BJ (cell line): ENCODE data around the gene ATF3. TPM values are rescaled to one million over a fixed set of nuclear protein-coding genes. Genes with fewer than 3 reads are reported as not detected.

Experiments
- CTCF ChIA-PET: fragments of 350-600 bp; formaldehyde crosslinking; extraction: SDS; loops from one replicate; lab custom pipeline; 2021; ENCODE audit warnings: antibody characterized with exemption, inconsistent platforms; lab: Yijun Ruan, JAX
- POLR2A ChIA-PET: fragments of 300-600 bp; sonication (Branson Sonifier 250); formaldehyde crosslinking; extraction: SDS; loops from one replicate; lab custom pipeline; 2021; ENCODE audit warnings: antibody characterized with exemption; lab: Charles Lee
- DNase-seq: peaks from one replicate; pipeline ENCODE4 v3.0.0-alpha.2; 2011; ENCODE audit warnings: low read depth
- H3K27me3 ChIP-seq: 2 replicates; pipeline ENCODE4 v1.6.0; 2011; ENCODE audit warnings: low read length; ENCODE audit not compliant: control insufficient read depth, insufficient read depth
- H3K36me3 ChIP-seq: 2 replicates; pipeline ENCODE4 v1.5.1; 2011; ENCODE audit warnings: low read length; ENCODE audit not compliant: control insufficient read depth, insufficient read depth
- H3K4me3 ChIP-seq: 2 replicates; pipeline ENCODE4 v1.5.1; 2011; ENCODE audit warnings: low read depth, mild to moderate bottlenecking, control low read depth, low read length
- CTCF ChIP-seq: IDR thresholded peaks from 2 replicates; pipeline ENCODE4 v1.5.1; 2011; ENCODE audit warnings: low read depth, mild to moderate bottlenecking, control low read depth, inconsistent platforms, low read length, moderate library complexity; ENCODE audit not compliant: insufficient read depth
- polyA plus RNA-seq: library from polyadenylated mRNA; depleted of rRNA; stranded (reverse); fragments of >200 nt; gene quantifications from 2 replicates; pipeline ENCODE4 v1.2.3, GENCODE V29; 2011

Gene ATF3
- polyA plus RNA-seq, 1 experiment, result 5.6 TPM

- Histone ChIP-seq H3K36me3 (no peaks in the 10 kb centered on the region), H3K27me3 (0 out of 2 replicates have a peak, but pooled peaks cover 2% of the 10 kb centered on the region), H3K4me3 (no peak overlapping the region)
- no peak for TF ChIP-seq CTCF
- no peak for DNase-seq
- ChIA-PET CTCF (interaction anchor here (0.7 to 1.8 kb wide), 2 partner anchors 30 to 138 kb away, joined by 3 to 5 read pairs; no protein-coding TSS in a partner anchor), POLR2A (no interaction called here)
Observed at GRCh38 chr1:212568978-212569537, 39.5 kb upstream of the ATF3 start.

GRCh38 chr1:212574732-212575131 lies 33.8 kb upstream of the ATF3 start:
- no peak for TF ChIP-seq CTCF
- ChIA-PET CTCF (interaction anchor here (0.6 to 1.2 kb wide), 2 partner anchors 8 to 33 kb away, joined by 3 read pairs; partner anchors contain the start of gene ATF3), POLR2A (no interaction called here)

GRCh38 chr1:212575333-212575732 lies 33.2 kb upstream of the ATF3 start:
- no peak for TF ChIP-seq CTCF
- POLR2A ChIA-PET, result no interaction called here
- no peaks in the 10 kb centered on the region for H3K27me3 ChIP-seq
- CTCF ChIA-PET, result interaction anchor here (0.6 to 1.2 kb wide), 2 partner anchors 7 to 33 kb away, joined by 3 read pairs; partner anchors contain the start of gene ATF3
- no peak overlapping the region for H3K4me3 ChIP-seq
- no peak for DNase-seq
- H3K36me3 ChIP-seq, result no peaks in the 10 kb centered on the region

More at GRCh38 chr1:212574732-212575131, 33.8 kb upstream of the ATF3 start:
- H3K36me3 ChIP-seq, result no peaks in the 10 kb centered on the region
- DNase-seq, result no peak
- H3K27me3 ChIP-seq, result no peaks in the 10 kb centered on the region
- no peak overlapping the region for H3K4me3 ChIP-seq

- ChIA-PET POLR2A (no interaction called here), CTCF (no interaction called here)
- Histone ChIP-seq H3K36me3 (no peaks in the 10 kb centered on the region), H3K4me3 (no peak overlapping the region), H3K27me3 (peaks cover 1% of the 10 kb centered on the region)
- no peak for DNase-seq
- TF ChIP-seq CTCF, result no peak
Observed at GRCh38 chr1:212578041-212578440, 30.5 kb upstream of the ATF3 start.

GRCh38 chr1:212581034-212581433 lies 27.5 kb upstream of the ATF3 start:
- no peak for TF ChIP-seq CTCF
- no peaks in the 10 kb centered on the region for H3K36me3 ChIP-seq
- no peak for DNase-seq
- no peak overlapping the region for H3K4me3 ChIP-seq
- ChIA-PET POLR2A (no interaction called here), CTCF (no interaction called here)
- peaks cover 8% of the 10 kb centered on the region for H3K27me3 ChIP-seq
